Stimulated activated CD4-positive, alpha-beta T cell treated with anti-CD3 and anti-CD28 coated beads, Interleukin-2, amount 100 ng/mL, for 4 hours (primary cell): ENCODE data around the gene SP3.
"Not testable (repeated sequence)": the region's sequence is repeated elsewhere in the genome, so short reads cannot be mapped to it uniquely, and the experiment has no call there.

Source experiments
- DNase-seq: peaks from one replicate; pipeline ENCODE4 v3.0.0-alpha.2; 2020; ENCODE audit warnings: low read depth

Gene SP3

GRCh38 chr2:173889464-173889863, 75.7 kb downstream of the SP3 start:
- DNase-seq: not testable (repeated sequence)

GRCh38 chr2:173886613-173887012, 78.6 kb downstream of the SP3 start:
- no peak for DNase-seq

- DNase-seq: no peak
Measured at GRCh38 chr2:173884025-173884802, 81.0 kb downstream of the SP3 start.

- DNase-seq: no peak
Measured at GRCh38 chr2:173881886-173882285, 83.3 kb downstream of the SP3 start.

GRCh38 chr2:173881461-173881860, 83.7 kb downstream of the SP3 start:
- no peak for DNase-seq

GRCh38 chr2:173880561-173880960, 84.6 kb downstream of the SP3 start:
- DNase-seq: no peak

- DNase-seq: no peak
Measured at GRCh38 chr2:173876833-173877413, 88.2 kb downstream of the SP3 start.

GRCh38 chr2:173874894-173875237, 90.3 kb downstream of the SP3 start:
- DNase-seq: no peak

GRCh38 chr2:173874003-173874893, 90.9 kb downstream of the SP3 start:
- no peak for DNase-seq

- no peak for DNase-seq
Measured at GRCh38 chr2:173872714-173873113, 92.5 kb downstream of the SP3 start.

- no peak for DNase-seq
Measured at GRCh38 chr2:173869244-173870229, 95.6 kb downstream of the SP3 start.

- DNase-seq: no peak
Measured at GRCh38 chr2:173868406-173868805, 96.8 kb downstream of the SP3 start.

GRCh38 chr2:173866874-173867618, 98.1 kb downstream of the SP3 start:
- DNase-seq: no peak

- no peak for DNase-seq
Measured at GRCh38 chr2:173865971-173866873, 99.0 kb downstream of the SP3 start.

GRCh38 chr2:173862612-173863217, 102.5 kb downstream of the SP3 start:
- DNase-seq: no peak

- DNase-seq: no peak
Measured at GRCh38 chr2:173860566-173860965, 104.6 kb downstream of the SP3 start.

GRCh38 chr2:173860082-173860481, 105.1 kb downstream of the SP3 start:
- no peak for DNase-seq

GRCh38 chr2:173858291-173858731, 106.9 kb downstream of the SP3 start:
- DNase-seq: no peak
